H1 (cell line): ENCODE results near the gene ACSF2. TPM values are rescaled to one million over a fixed set of nuclear protein-coding genes. Genes with fewer than 3 reads are reported as not detected.
A peak's percentile ranks its signal among the peaks of the same experiment; 100 is the strongest.

Experiments used
- CTCF ChIA-PET: fragments of 300-600 bp; sonication (Branson Sonifier 250); formaldehyde crosslinking; loops from one replicate; lab custom pipeline; 2021; ENCODE audit not compliant: partially characterized antibody; lab: Charles Lee
- POLR2A ChIA-PET: fragments of 300-600 bp; sonication (Branson Sonifier 250); formaldehyde crosslinking; loops from one replicate; lab custom pipeline; 2021; ENCODE audit warnings: inconsistent platforms; ENCODE audit not compliant: partially characterized antibody; lab: Charles Lee
- DNase-seq, 2 experiments: peaks; one replicate each; pipeline versions ENCODE4 v3.0.0 to v3.0.0-alpha.2; 2010 to 2022; ENCODE audit warnings: low spot score in 2 of 2, low read depth in 1 of 2, mixed read lengths in 1 of 2
- FAIRE-seq: peaks from 2 replicates; lab custom pipeline; 2011; peaks lifted over from hg19 to GRCh38; lab: Jason Lieb, UNC
- H2AFZ ChIP-seq: 2 replicates; pipeline ENCODE4 v1.8.1; 2012; ENCODE audit warnings: low read length, inconsistent platforms
- H2AK5ac ChIP-seq: 2 replicates; pipeline ENCODE4 v1.6.1; 2013; ENCODE audit warnings: low read depth, low read length
- H2BK120ac ChIP-seq: replicated peaks from 2 replicates; pipeline ENCODE3; 2013; ENCODE audit warnings: low read depth, low read length, inconsistent platforms
- H2BK12ac ChIP-seq: 2 replicates; pipeline ENCODE4 v1.6.1; 2013; ENCODE audit warnings: low read depth, low read length
- H2BK15ac ChIP-seq: 2 replicates; pipeline ENCODE4 v1.6.1; 2013; ENCODE audit warnings: low read length
- H2BK20ac ChIP-seq: 2 replicates; pipeline ENCODE4 v1.6.1; 2013; ENCODE audit warnings: low read length
- H2BK5ac ChIP-seq: 2 replicates; pipeline ENCODE4 v1.6.1; 2013; ENCODE audit warnings: low read depth, low read length
- H3K14ac ChIP-seq: 2 replicates; pipeline ENCODE4 v1.6.1; 2013; ENCODE audit warnings: inconsistent platforms; ENCODE audit not compliant: insufficient read length
- H3K18ac ChIP-seq: 2 replicates; pipeline ENCODE4 v1.6.1; 2013; ENCODE audit warnings: low read length; ENCODE audit errors: extremely low read depth
- H3K23ac ChIP-seq: 2 replicates; pipeline ENCODE4 v1.6.1; 2013; ENCODE audit warnings: inconsistent platforms; ENCODE audit not compliant: insufficient read length
- H3K23me2 ChIP-seq: 2 replicates; pipeline ENCODE4 v1.6.1; 2013; ENCODE audit warnings: low read depth, low read length
- H3K27ac ChIP-seq: 2 replicates; pipeline ENCODE4 v1.6.1; 2011; ENCODE audit warnings: low read depth, low read length, inconsistent platforms
- H3K27me3 ChIP-seq, 4 experiments: replicated peaks in 1 of 4; 1 replicate in 1 of 4; 2 replicates in 3 of 4; pipeline versions ENCODE4 v1.6.1 to v1.8.1; 2011 to 2013; ENCODE audit warnings: low read length in 3 of 4, mild to moderate bottlenecking in 3 of 4, inconsistent platforms in 2 of 4, mixed read lengths in 2 of 4, moderate library complexity in 1 of 4; ENCODE audit not compliant: control insufficient read depth in 3 of 4, insufficient read depth in 3 of 4; ENCODE audit errors: extremely low read depth in 1 of 4
- H3K36me3 ChIP-seq, 4 experiments: 2 replicates each; pipeline versions ENCODE4 v1.6.1 to v1.8.1; 2011 to 2013; ENCODE audit warnings: mild to moderate bottlenecking in 4 of 4, low read length in 3 of 4, moderate library complexity in 2 of 4, control low read depth in 1 of 4, inconsistent platforms in 1 of 4; ENCODE audit not compliant: insufficient read depth in 4 of 4, control insufficient read depth in 2 of 4
- H3K4ac ChIP-seq: replicated peaks from 2 replicates; pipeline ENCODE3; 2013; ENCODE audit warnings: low read length, low read depth, mixed read lengths, inconsistent platforms; ENCODE audit not compliant: insufficient read length
- H3K4me1 ChIP-seq, 4 experiments: replicated peaks in 1 of 4; 1 replicate in 1 of 4; 2 replicates in 3 of 4; pipeline versions ENCODE4 v1.6.1 to v1.8.1; 2011 to 2013; ENCODE audit warnings: low read length in 3 of 4, inconsistent platforms in 2 of 4, mixed read lengths in 1 of 4; ENCODE audit not compliant: insufficient read depth in 4 of 4, control insufficient read depth in 3 of 4
- H3K4me2 ChIP-seq, 2 experiments: 2 replicates each; pipeline versions ENCODE4 v1.6.1 to v1.8.1; 2011 to 2013; ENCODE audit warnings: low read depth in 2 of 2, low read length in 2 of 2, control low read depth in 1 of 2, inconsistent platforms in 1 of 2, mild to moderate bottlenecking in 1 of 2; ENCODE audit not compliant: insufficient read depth in 1 of 2
- H3K4me3 ChIP-seq, 4 experiments: fragments of 200-600, 300-600 bp in 1 of 4; sonication (generic), shearing (Covaris generic), sonication (Bioruptor Twin) in 1 of 4; 2 replicates each; pipeline versions ENCODE4 v1.5.1 to v1.8.1; 2011 to 2016; ENCODE audit warnings: low read length in 4 of 4, low read depth in 3 of 4, control low read depth in 2 of 4, inconsistent platforms in 2 of 4, mild to moderate bottlenecking in 2 of 4, mixed read lengths in 1 of 4, moderate library complexity in 1 of 4; ENCODE audit not compliant: insufficient read depth in 2 of 4; ENCODE audit errors: extremely low read depth in 1 of 4
- H3K56ac ChIP-seq: replicated peaks from 2 replicates; pipeline ENCODE3; 2013; ENCODE audit warnings: low read depth, mild to moderate bottlenecking, mixed read lengths, low read length, inconsistent platforms; ENCODE audit not compliant: insufficient read length
- H3K79me1 ChIP-seq: 2 replicates; pipeline ENCODE4 v1.6.1; 2013; ENCODE audit warnings: low read depth, low read length, control low read depth
- H3K79me2 ChIP-seq, 2 experiments: 2 replicates each; pipeline versions ENCODE4 v1.6.1 to v1.8.1; 2012 to 2013; ENCODE audit warnings: low read length in 2 of 2, mild to moderate bottlenecking in 2 of 2, inconsistent platforms in 1 of 2; ENCODE audit not compliant: insufficient read depth in 2 of 2, control insufficient read depth in 1 of 2
- H3K9ac ChIP-seq, 4 experiments: replicated peaks in 1 of 4; 1 replicate in 1 of 4; 2 replicates in 3 of 4; pipeline versions ENCODE4 v1.6.1 to v1.8.1; 2011 to 2013; ENCODE audit warnings: low read depth in 3 of 4, low read length in 3 of 4, control low read depth in 2 of 4, mild to moderate bottlenecking in 2 of 4, moderate library complexity in 2 of 4, inconsistent platforms in 1 of 4; ENCODE audit errors: extremely low read depth in 1 of 4
- H3K9me3 ChIP-seq, 2 experiments: 2 replicates each; pipeline versions ENCODE4 v1.6.1 to v1.8.1; 2012 to 2013; ENCODE audit warnings: mild to moderate bottlenecking in 2 of 2, moderate library complexity in 2 of 2, control low read depth in 1 of 2, inconsistent platforms in 1 of 2, low read depth in 1 of 2, low read length in 1 of 2, mixed read lengths in 1 of 2; ENCODE audit not compliant: insufficient read depth in 2 of 2
- H4K20me1 ChIP-seq, 2 experiments: replicated peaks in 1 of 2; 2 replicates each; pipeline versions ENCODE3 to v1.8.1; 2011 to 2013; ENCODE audit warnings: inconsistent platforms in 2 of 2, low read length in 2 of 2, mild to moderate bottlenecking in 1 of 2; ENCODE audit not compliant: insufficient read depth in 2 of 2, control insufficient read depth in 1 of 2
- H4K5ac ChIP-seq: 2 replicates; pipeline ENCODE4 v1.6.1; 2013; ENCODE audit warnings: low read length, low read depth, mixed read lengths, inconsistent platforms; ENCODE audit not compliant: insufficient read length
- H4K8ac ChIP-seq: 2 replicates; pipeline ENCODE4 v1.8.0; 2013; ENCODE audit warnings: mild to moderate bottlenecking, moderate library complexity, low read length, inconsistent platforms; ENCODE audit not compliant: insufficient read depth; ENCODE audit errors: extremely low read depth
- H4K91ac ChIP-seq: replicated peaks from 2 replicates; pipeline ENCODE3; 2013; ENCODE audit warnings: low read length, mixed read lengths, inconsistent platforms; ENCODE audit not compliant: insufficient read length
- BACH1 ChIP-seq: IDR thresholded peaks from 2 replicates; pipeline ENCODE4 v1.6.1; 2012; ENCODE audit warnings: low read length, improper control_type of control experiment
- CREB1 ChIP-seq: IDR thresholded peaks from 2 replicates; pipeline ENCODE4 v1.6.1; 2012; ENCODE audit warnings: inconsistent platforms
- GABPA ChIP-seq: IDR thresholded peaks from 2 replicates; pipeline ENCODE4 v1.6.1; 2011; ENCODE audit warnings: mild to moderate bottlenecking, low read length, moderate library complexity, borderline replicate concordance; ENCODE audit not compliant: insufficient read depth
- HDAC6 ChIP-seq: IDR thresholded peaks from one replicate; pipeline ENCODE4 v1.7.1; 2012; ENCODE audit warnings: low read depth, mild to moderate bottlenecking, inconsistent platforms, low read length, moderate library complexity
- JUND ChIP-seq: IDR thresholded peaks from 2 replicates; pipeline ENCODE4 v1.6.1; 2011; ENCODE audit warnings: mild to moderate bottlenecking, improper control_type of control experiment, low read length
- PHF8 ChIP-seq: fragments of 200-600 bp; sonication (generic); conservative IDR thresholded peaks from 2 replicates; pipeline ENCODE4 v1.7.1; 2012; ENCODE audit warnings: low read depth, mild to moderate bottlenecking, inconsistent platforms, low read length, moderate library complexity
- RFX5 ChIP-seq: IDR thresholded peaks from 2 replicates; pipeline ENCODE4 v1.6.1; 2011; ENCODE audit warnings: low read depth, low read length, improper control_type of control experiment, borderline replicate concordance
- SIX5 ChIP-seq: IDR thresholded peaks from 2 replicates; pipeline ENCODE4 v1.6.1; 2011; ENCODE audit warnings: mild to moderate bottlenecking, low read depth, low read length
- SP2 ChIP-seq: IDR thresholded peaks from 2 replicates; pipeline ENCODE4 v1.6.1; 2012; ENCODE audit warnings: mild to moderate bottlenecking, low read length, inconsistent platforms
- TAF7 ChIP-seq: optimal IDR thresholded peaks from 2 replicates; pipeline ENCODE3; 2011; ENCODE audit warnings: low read depth, mild to moderate bottlenecking, inconsistent platforms, low read length, moderate library complexity, borderline replicate concordance
- YY1 ChIP-seq: IDR thresholded peaks from 2 replicates; pipeline ENCODE4 v1.6.1; 2011; ENCODE audit warnings: low read depth, mild to moderate bottlenecking, low read length
- WGBS, 2 experiments: shearing (Covaris generic) in 1 of 2; methylation state at CpG; one replicate each; pipeline versions ENCODE4 v1.1.6 to v1.1.7; 2013 to 2015; ENCODE audit warnings: low lambda C conversion rate in 2 of 2, mixed read lengths in 2 of 2, inconsistent platforms in 1 of 2, low coverage in 1 of 2, missing lambda C conversion rate in 1 of 2; ENCODE audit not compliant: insufficient replicate concordance in 2 of 2, insufficient coverage in 1 of 2, insufficient read length in 1 of 2; ENCODE audit errors: extremely low coverage in 1 of 2, missing lambda C conversion rate in 1 of 2; 5-methylcytosine and 5-hydroxymethylcytosine counted together
- polyA plus RNA-seq, 7 experiments: library from polyadenylated mRNA; depleted of rRNA in 3 of 7; stranded (reverse) in 5 of 7; unstranded in 2 of 7; fragments of >200 nt in 5 of 7; fragments of 200-250 nt in 2 of 7; gene quantifications; 1 replicate in 5 of 7; 2 replicates in 1 of 7; 4 replicates in 1 of 7; pipeline versions ENCODE4 v1.2.1 to v1.2.3, GENCODE V29; 2011 to 2013; ENCODE audit warnings: missing spikeins in 2 of 7, mixed read lengths in 2 of 7
- total RNA-seq: library from RNA; stranded (reverse); fragmentation: NEBNext Ultra II Directional; extraction: Animal tissue kit (Norgen Biotek cat#: 25700); gene quantifications from 2 replicates; pipeline ENCODE4 v1.2.1, GENCODE V29; 2021
- TF ChIP-seq, protein P1 (sequence below): IDR thresholded peaks from 2 replicates; pipeline ENCODE4 v1.6.1; 2011; ENCODE audit warnings: low read depth, mild to moderate bottlenecking, low read length; ENCODE audit not compliant: insufficient read depth

The ACSF2 gene
- total and polyA plus RNA-seq, 2 of the 8 experiments (the other 6 are each of a cell fraction or from before 2014, with no cell fraction given): 14.5 to 16.3 TPM

DNA sequence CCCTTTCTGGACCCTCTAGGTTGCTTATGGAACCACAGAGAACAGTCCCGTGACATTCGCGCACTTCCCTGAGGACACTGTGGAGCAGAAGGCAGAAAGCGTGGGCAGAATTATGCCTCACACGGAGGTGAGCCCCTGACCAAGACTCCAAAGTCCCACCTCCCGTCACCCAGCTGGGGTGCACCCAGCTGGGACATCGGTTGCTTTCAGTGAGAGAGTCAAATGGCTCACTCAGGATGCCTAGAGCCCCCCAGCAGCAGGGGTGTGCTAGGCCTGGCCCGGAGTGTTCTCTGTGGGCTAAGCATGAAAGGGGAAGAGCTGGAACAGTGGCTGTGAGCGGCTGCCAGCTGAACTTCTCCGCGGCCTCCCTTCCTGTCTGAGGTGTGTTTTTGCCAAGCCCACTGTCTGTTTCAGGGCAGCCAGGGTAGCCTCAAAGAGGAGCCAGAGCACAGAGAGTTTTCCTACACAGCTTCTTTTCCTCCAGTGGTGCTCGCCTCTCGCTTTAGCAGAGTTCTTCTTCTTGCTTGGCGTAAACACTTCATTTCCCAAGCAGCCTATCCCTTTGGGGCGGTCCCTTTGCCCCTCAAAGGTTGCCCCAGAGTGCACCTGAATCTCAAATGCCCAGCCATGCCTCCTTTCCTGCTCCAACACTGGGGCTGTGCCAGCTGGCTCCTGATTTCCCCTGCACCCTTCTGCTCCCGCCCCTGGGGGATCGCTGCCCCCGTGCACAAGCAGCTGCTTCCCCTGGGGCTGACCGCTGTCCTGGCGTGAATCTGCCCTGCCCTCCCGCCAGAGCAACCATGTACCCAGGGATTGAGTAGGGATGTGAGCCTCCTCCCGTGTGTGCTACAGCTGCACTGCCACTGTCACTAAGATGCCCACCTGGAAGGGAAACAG, 45.2 kb downstream of the ACSF2 start:
- H3K23ac ChIP-seq: no peak overlapping the region
- H2AK5ac ChIP-seq: 0 out of 2 replicates have a peak overlapping the region, but pooled peaks have one; percentile 39
- no peak overlapping the region for H2BK15ac ChIP-seq
- peak overlapping the region in 1 of 4 experiments; percentile 11; a peak in 1 of 7 replicates for H3K9ac ChIP-seq
- peaks cover 8 to 39% (median 26%) of the 10 kb centered on the region in 4 experiments; a peak in 6 of 7 replicates for H3K27me3 ChIP-seq
- WGBS, 2 experiments: 86% methylated on average over 22 of the region's 22 CpGs; no CpG with 5 or more reads in 1 of the 2 experiments
- H2AFZ ChIP-seq: no peak overlapping the region
- H3K4me1 ChIP-seq: peaks cover 0 to 17% (median 7%) of the 10 kb centered on the region in 4 experiments; a peak in 6 of 7 replicates
- no peaks in the 10 kb centered on the region for H3K36me3 ChIP-seq
- no peak overlapping the region for H3K4me2 ChIP-seq
- no peak overlapping the region for H2BK20ac ChIP-seq
- no peak for FAIRE-seq
- no peaks in the 10 kb centered on the region for H3K79me1 ChIP-seq
- H3K18ac ChIP-seq: no peak overlapping the region
- no peak overlapping the region for H2BK5ac ChIP-seq
- no peak overlapping the region for H4K91ac ChIP-seq
- no peak overlapping the region for H3K4me3 ChIP-seq
- H2BK120ac ChIP-seq: no peak overlapping the region
- H3K4ac ChIP-seq: no peak overlapping the region
- no peak overlapping the region for H3K56ac ChIP-seq
- H4K5ac ChIP-seq: no peak overlapping the region
- no peak for DNase-seq
- no peaks in the 10 kb centered on the region for H3K79me2 ChIP-seq
- H2BK12ac ChIP-seq: no peak overlapping the region
- peaks cover 7% of the 10 kb centered on the region; the same call in 1 of the 2 replicates for H3K23me2 ChIP-seq
- H3K27ac ChIP-seq: no peak overlapping the region
- no peaks in the 10 kb centered on the region for H3K9me3 ChIP-seq
- peaks cover 0 to 3% of the 10 kb centered on the region in 2 experiments for H4K20me1 ChIP-seq
- ChIA-PET CTCF (interaction anchor here (0.6 to 8.8 kb wide), 10 partner anchors 11 to 141 kb away, joined by 3 to 49 read pairs (median 4); partner anchors contain the start of gene LRRC59), POLR2A (interaction anchor here (1.1 to 1.4 kb wide), 3 partner anchors 8 to 61 kb away, joined by 3 read pairs; partner anchors contain the start of gene EPN3)
- H3K14ac ChIP-seq: no peak overlapping the region
- no peak overlapping the region for H4K8ac ChIP-seq
- TF ChIP-seq HDAC6 (no peak), GABPA (no peak), SIX5 (no peak), YY1 (no peak), BACH1 (no peak), PHF8 (no peak), SP2 (no peak), CREB1 (no peak), TAF7 (no peak), JUND (no peak), RFX5 (no peak)
- TF ChIP-seq, protein P1, sequence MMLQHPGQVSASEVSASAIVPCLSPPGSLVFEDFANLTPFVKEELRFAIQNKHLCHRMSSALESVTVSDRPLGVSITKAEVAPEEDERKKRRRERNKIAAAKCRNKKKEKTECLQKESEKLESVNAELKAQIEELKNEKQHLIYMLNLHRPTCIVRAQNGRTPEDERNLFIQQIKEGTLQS: no peak
